ENCODE measurements around the gene GPR146. TPM values are rescaled to one million over a fixed set of nuclear protein-coding genes. Genes with fewer than 3 reads are reported as not detected.

Gene GPR146
- total and polyA plus RNA-seq, 9 of the 15 experiments (the other 6 are each of a cell fraction or from before 2014, with no cell fraction given) = 0.22 to 3.6 (median 0.64) TPM; not detected in 2

GRCh38 chr7:1095621-1096155, 51.3 kb downstream of the GPR146 start (continued):
- TF ChIP-seq, protein P1, sequence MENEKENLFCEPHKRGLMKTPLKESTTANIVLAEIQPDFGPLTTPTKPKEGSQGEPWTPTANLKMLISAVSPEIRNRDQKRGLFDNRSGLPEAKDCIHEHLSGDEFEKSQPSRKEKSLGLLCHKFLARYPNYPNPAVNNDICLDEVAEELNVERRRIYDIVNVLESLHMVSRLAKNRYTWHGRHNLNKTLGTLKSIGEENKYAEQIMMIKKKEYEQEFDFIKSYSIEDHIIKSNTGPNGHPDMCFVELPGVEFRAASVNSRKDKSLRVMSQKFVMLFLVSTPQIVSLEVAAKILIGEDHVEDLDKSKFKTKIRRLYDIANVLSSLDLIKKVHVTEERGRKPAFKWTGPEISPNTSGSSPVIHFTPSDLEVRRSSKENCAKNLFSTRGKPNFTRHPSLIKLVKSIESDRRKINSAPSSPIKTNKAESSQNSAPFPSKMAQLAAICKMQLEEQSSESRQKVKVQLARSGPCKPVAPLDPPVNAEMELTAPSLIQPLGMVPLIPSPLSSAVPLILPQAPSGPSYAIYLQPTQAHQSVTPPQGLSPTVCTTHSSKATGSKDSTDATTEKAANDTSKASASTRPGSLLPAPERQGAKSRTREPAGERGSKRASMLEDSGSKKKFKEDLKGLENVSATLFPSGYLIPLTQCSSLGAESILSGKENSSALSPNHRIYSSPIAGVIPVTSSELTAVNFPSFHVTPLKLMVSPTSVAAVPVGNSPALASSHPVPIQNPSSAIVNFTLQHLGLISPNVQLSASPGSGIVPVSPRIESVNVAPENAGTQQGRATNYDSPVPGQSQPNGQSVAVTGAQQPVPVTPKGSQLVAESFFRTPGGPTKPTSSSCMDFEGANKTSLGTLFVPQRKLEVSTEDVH (IDR thresholded peaks at IDR 0.05; ENCODE audit: low read depth, partially characterized antibody) = no peak
- TF ChIP-seq U2AF1 (optimal IDR thresholded peaks at IDR 0.05; ENCODE audit: low read depth, low read length) (no peak), ZBTB40 (IDR thresholded peaks at IDR 0.05) (no peak), ZBTB40 (CRISPR knock-in tag; IDR thresholded peaks at IDR 0.05) (no peak), ADNP (tag; IDR thresholded peaks at IDR 0.05) (no peak)
